ENCODE measurements around the gene UBA1.

UBA1 gene

GRCh38 chrX:47187106-47187677 lies 6.4 kb upstream of the UBA1 start:
- H3K9ac ChIP-seq = no peak overlapping the region
- no peak for TF ChIP-seq Cebpa-rat (IDR thresholded peaks at IDR 0.05)
- H4K20me1 ChIP-seq = peaks cover 43% of the 10 kb centered on the region; the same call in 1 of the 2 replicates
- peaks cover 29% of the 10 kb centered on the region for H3K27me3 ChIP-seq
- no peak overlapping the region for H3K4me3 ChIP-seq
- H3K4me2 ChIP-seq = no peak overlapping the region
- H3K9me3 ChIP-seq = no peaks in the 10 kb centered on the region
- H3K27ac ChIP-seq = no peak overlapping the region
- H3K4me1 ChIP-seq = peaks cover 5% of the 10 kb centered on the region
- peaks cover 45% of the 10 kb centered on the region for H3K36me3 ChIP-seq

- Histone ChIP-seq H3K27me3 (peaks cover 9% of the 10 kb centered on the region; the same call in 1 of the 2 replicates), H4K20me1 (peaks cover 27% of the 10 kb centered on the region), H3K36me3 (peaks cover 24% of the 10 kb centered on the region), H3K4me1 (peaks cover 22% of the 10 kb centered on the region), H3K4me3 (no peak overlapping the region), H3K4me2 (no peak overlapping the region), H3K27ac (no peak overlapping the region), H3K9ac (no peak overlapping the region), H3K9me3 (no peaks in the 10 kb centered on the region)
- no peak for TF ChIP-seq Cebpa-rat (IDR thresholded peaks at IDR 0.05)
These were observed 3.7 kb upstream of the UBA1 start for GRCh38 chrX:47189906-47190305.

DNA sequence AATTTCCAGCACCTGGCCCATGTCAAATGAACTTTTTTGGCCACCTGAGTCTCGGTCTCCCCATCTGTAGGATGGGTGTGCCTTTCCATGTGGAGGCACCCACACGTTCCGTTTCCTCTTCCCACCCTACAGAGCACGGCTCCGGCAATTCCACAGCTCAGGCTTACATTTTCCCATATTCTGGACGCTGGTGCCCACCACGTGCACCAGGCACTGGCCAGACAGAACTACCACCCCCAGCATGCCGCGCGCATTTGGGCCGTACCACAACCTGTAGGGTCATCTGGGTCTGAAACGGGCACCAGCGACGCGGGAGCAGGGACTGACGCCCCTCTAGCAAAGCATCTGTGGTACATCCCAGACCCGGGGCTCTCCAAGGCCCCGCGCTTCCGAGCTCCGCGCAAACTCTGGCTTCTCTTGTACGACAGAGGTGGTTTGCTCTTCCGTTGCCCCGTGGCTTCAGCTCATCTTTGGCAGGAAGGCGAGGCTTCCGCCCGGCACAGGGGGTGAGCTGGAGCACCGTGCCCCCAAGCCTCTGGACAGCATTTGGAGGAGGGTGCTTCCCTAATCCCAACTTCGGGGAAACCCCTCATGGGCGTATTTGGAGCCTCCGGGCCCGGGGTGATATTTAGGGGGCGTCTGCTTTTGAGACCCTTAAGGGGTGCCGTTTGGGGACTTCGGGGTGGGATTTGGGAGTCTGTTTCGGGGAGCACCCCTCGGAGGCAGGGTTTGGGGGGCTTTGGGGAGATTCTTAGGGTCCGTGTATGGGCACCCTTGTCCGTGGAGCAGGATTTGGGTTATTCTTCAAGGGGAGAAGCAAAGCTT lies 3.0 kb upstream of the UBA1 start:
- Histone ChIP-seq H4K20me1 (peaks cover 27% of the 10 kb centered on the region), H3K27me3 (peaks cover 3% of the 10 kb centered on the region; the same call in 1 of the 2 replicates), H3K4me1 (peaks cover 30% of the 10 kb centered on the region), H3K27ac (peak overlapping the region; percentile 78), H3K9ac (peak overlapping the region; percentile 81), H3K4me3 (peak overlapping the region; percentile 90), H3K4me2 (peak overlapping the region; percentile 76), H3K9me3 (no peaks in the 10 kb centered on the region), H3K36me3 (peaks cover 17% of the 10 kb centered on the region)
- TF ChIP-seq Cebpa-rat (IDR thresholded peaks at IDR 0.05) = no peak

GRCh38 chrX:47191331-47191730 lies 2.3 kb upstream of the UBA1 start:
- Histone ChIP-seq H3K9me3 (no peaks in the 10 kb centered on the region), H3K9ac (peak overlapping the region; percentile 81), H3K4me3 (peak overlapping the region; percentile 90), H4K20me1 (peaks cover 30% of the 10 kb centered on the region), H3K4me1 (peaks cover 37% of the 10 kb centered on the region), H3K27ac (peak overlapping the region; percentile 78), H3K4me2 (peak overlapping the region; percentile 76), H3K27me3 (0 out of 2 replicates have a peak, but pooled peaks cover 3% of the 10 kb centered on the region), H3K36me3 (peaks cover 17% of the 10 kb centered on the region)
- TF ChIP-seq Cebpa-rat (IDR thresholded peaks at IDR 0.05) = no peak

GRCh38 chrX:47191806-47192401 lies 1.7 kb upstream of the UBA1 start:
- Histone ChIP-seq H3K9ac (peak overlapping the region; percentile 81), H3K27me3 (no peaks in the 10 kb centered on the region), H3K4me2 (peak overlapping the region; percentile 76), H3K27ac (peak overlapping the region; percentile 78), H3K9me3 (no peaks in the 10 kb centered on the region), H3K4me1 (peaks cover 42% of the 10 kb centered on the region), H3K36me3 (peaks cover 17% of the 10 kb centered on the region), H4K20me1 (peaks cover 30% of the 10 kb centered on the region), H3K4me3 (peak overlapping the region; percentile 90)
- TF ChIP-seq Cebpa-rat (IDR thresholded peaks at IDR 0.05) = no peak

GRCh38 chrX:47194194-47194787 lies 662 bp downstream of the UBA1 start:
- Histone ChIP-seq H3K4me2 (peak overlapping the region; percentile 94), H4K20me1 (peaks cover 51% of the 10 kb centered on the region), H3K36me3 (peaks cover 37% of the 10 kb centered on the region), H3K27me3 (no peaks in the 10 kb centered on the region), H3K9me3 (no peaks in the 10 kb centered on the region), H3K27ac (peak overlapping the region; percentile 98), H3K4me3 (peak overlapping the region; percentile 90), H3K4me1 (peaks cover 49% of the 10 kb centered on the region), H3K9ac (peak overlapping the region; percentile 98)
- TF ChIP-seq Cebpa-rat (IDR thresholded peaks at IDR 0.05) = no peak

GRCh38 chrX:47196098-47196497 lies 2.5 kb downstream of the UBA1 start:
- Histone ChIP-seq H3K27me3 (no peaks in the 10 kb centered on the region), H3K4me1 (peaks cover 49% of the 10 kb centered on the region), H3K4me3 (peak overlapping the region; percentile 17; the same call in 1 of the 2 replicates), H3K27ac (no peak overlapping the region), H3K9ac (peak overlapping the region; percentile 46), H4K20me1 (peaks cover 69% of the 10 kb centered on the region), H3K4me2 (peak overlapping the region; percentile 94), H3K9me3 (no peaks in the 10 kb centered on the region), H3K36me3 (peaks cover 55% of the 10 kb centered on the region)
- TF ChIP-seq Cebpa-rat (IDR thresholded peaks at IDR 0.05) = no peak

DNA sequence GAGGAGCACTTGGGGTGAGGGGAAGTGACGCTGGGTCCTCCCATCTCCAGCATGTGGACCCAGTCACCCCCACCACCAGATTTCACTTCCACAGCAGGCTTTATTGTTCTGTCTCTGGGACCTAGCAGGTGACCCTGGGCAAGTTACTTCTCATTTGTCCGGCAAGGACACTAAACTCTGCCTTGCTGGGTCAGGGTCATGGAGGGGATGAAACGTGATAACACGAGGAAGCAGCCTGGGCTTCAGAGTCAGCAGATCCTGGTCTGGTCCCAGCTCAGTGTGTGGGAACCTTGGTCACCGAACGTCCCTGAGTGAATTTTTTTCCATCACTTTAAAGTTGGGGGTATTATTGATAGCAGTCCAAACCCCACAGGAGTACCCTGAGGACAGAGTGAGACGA lies 3.9 kb downstream of the UBA1 start:
- H3K36me3 ChIP-seq = peaks cover 69% of the 10 kb centered on the region
- H3K9ac ChIP-seq = no peak overlapping the region; the same call in 1 of the 2 replicates
- peaks cover 83% of the 10 kb centered on the region for H4K20me1 ChIP-seq
- peaks cover 41% of the 10 kb centered on the region for H3K4me1 ChIP-seq
- H3K27ac ChIP-seq = no peak overlapping the region
- no peak overlapping the region for H3K4me3 ChIP-seq
- TF ChIP-seq Cebpa-rat (IDR thresholded peaks at IDR 0.05) = no peak
- H3K9me3 ChIP-seq = no peaks in the 10 kb centered on the region
- peak overlapping the region; percentile 94; the same call in 1 of the 2 replicates for H3K4me2 ChIP-seq
- H3K27me3 ChIP-seq = no peaks in the 10 kb centered on the region

DNA sequence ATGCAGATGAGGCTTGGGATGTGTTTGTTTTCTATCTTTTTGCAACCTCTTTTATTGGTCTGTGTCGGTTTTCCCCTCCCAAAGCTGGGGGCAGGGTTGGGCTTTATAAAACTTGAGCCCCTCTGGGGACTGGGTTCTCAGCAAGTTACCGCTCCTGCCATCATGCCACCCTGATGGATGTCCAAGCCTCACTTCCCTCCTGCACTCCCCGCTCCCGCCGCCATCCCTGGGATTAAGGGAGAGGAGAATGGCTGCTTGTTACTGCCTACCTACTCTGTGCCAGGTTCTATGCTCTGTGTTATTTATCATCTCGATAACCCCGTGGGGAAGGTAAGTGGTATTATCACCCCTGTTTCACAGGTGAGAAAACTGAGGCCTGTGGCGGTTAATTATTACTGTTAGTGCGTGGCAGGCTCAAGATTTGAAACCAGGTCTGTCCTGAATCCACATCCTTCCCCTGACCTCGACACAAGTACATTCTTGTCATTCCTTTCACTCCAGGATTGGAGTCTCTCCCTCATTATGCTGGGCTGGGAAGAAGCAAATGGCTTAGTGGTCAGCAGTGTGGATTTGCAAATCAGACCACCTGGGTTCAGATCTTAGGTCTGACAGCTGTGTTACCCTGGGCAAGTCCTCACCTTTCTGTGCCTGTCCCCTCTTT lies 4.5 kb downstream of the UBA1 start:
- peaks cover 75% of the 10 kb centered on the region for H3K36me3 ChIP-seq
- H3K27ac ChIP-seq = no peak overlapping the region
- peaks cover 35% of the 10 kb centered on the region for H3K4me1 ChIP-seq
- no peak for TF ChIP-seq Cebpa-rat (IDR thresholded peaks at IDR 0.05)
- H4K20me1 ChIP-seq = peaks cover 90% of the 10 kb centered on the region
- H3K4me2 ChIP-seq = no peak overlapping the region
- no peak overlapping the region; the same call in 1 of the 2 replicates for H3K9ac ChIP-seq
- no peak overlapping the region for H3K4me3 ChIP-seq
- no peaks in the 10 kb centered on the region for H3K27me3 ChIP-seq
- H3K9me3 ChIP-seq = no peaks in the 10 kb centered on the region
